Trophoblast cell (in vitro differentiated cells and primary cell): ENCODE measurements around the gene SDCBP2.

Source experiments
- DNase-seq, 2 donors: peaks; one replicate each; pipeline ENCODE4 v3.0.0-alpha.2; 2016
- H2AFZ ChIP-seq: 2 replicates; pipeline ENCODE4 v1.6.1; 2013; ENCODE audit warnings: low read length, moderate library complexity, mild to moderate bottlenecking; ENCODE audit not compliant: insufficient read depth, poor library complexity
- H2AK5ac ChIP-seq: 2 replicates; pipeline ENCODE4 v1.6.1; 2013; ENCODE audit warnings: mild to moderate bottlenecking, low read length
- H2BK120ac ChIP-seq: 2 replicates; pipeline ENCODE4 v1.6.1; 2013; ENCODE audit warnings: low read length, mild to moderate bottlenecking, moderate library complexity; ENCODE audit not compliant: insufficient read depth, poor library complexity
- H2BK12ac ChIP-seq: 2 replicates; pipeline ENCODE4 v1.6.1; 2013; ENCODE audit warnings: mild to moderate bottlenecking, low read length, moderate library complexity
- H2BK5ac ChIP-seq: 2 replicates; pipeline ENCODE4 v1.6.1; 2013; ENCODE audit warnings: low read length, low read depth, moderate library complexity, mild to moderate bottlenecking; ENCODE audit not compliant: poor library complexity
- H3K14ac ChIP-seq: 2 replicates; pipeline ENCODE4 v1.6.1; 2013; ENCODE audit warnings: mild to moderate bottlenecking, low read length
- H3K18ac ChIP-seq: 2 replicates; pipeline ENCODE4 v1.6.1; 2013; ENCODE audit warnings: mild to moderate bottlenecking, low read length
- H3K23ac ChIP-seq: 2 replicates; pipeline ENCODE4 v1.6.1; 2013; ENCODE audit warnings: low read length
- H3K27ac ChIP-seq: 2 replicates; pipeline ENCODE4 v1.5.1; 2013; ENCODE audit warnings: low read depth, mild to moderate bottlenecking, inconsistent platforms, low read length, moderate library complexity
- H3K27me3 ChIP-seq: 2 replicates; pipeline ENCODE4 v1.6.1; 2013; ENCODE audit warnings: inconsistent platforms, mild to moderate bottlenecking, low read length, moderate library complexity; ENCODE audit not compliant: insufficient read depth
- H3K36me3 ChIP-seq, 2 experiments: 1 replicate in 1 of 2; 2 replicates in 1 of 2; pipeline ENCODE4 v1.6.1; 2013; ENCODE audit warnings: low read length in 2 of 2, mild to moderate bottlenecking in 2 of 2, moderate library complexity in 1 of 2; ENCODE audit not compliant: insufficient read depth in 2 of 2, control insufficient read depth in 1 of 2
- H3K4ac ChIP-seq: 2 replicates; pipeline ENCODE4 v1.6.1; 2013; ENCODE audit warnings: low read depth, mild to moderate bottlenecking, low read length, moderate library complexity
- H3K4me1 ChIP-seq, 2 experiments: 1 replicate in 1 of 2; 2 replicates in 1 of 2; pipeline ENCODE4 v1.6.1; 2013; ENCODE audit warnings: low read length in 2 of 2, mild to moderate bottlenecking in 2 of 2, moderate library complexity in 1 of 2; ENCODE audit not compliant: insufficient read depth in 2 of 2, control insufficient read depth in 1 of 2
- H3K4me2 ChIP-seq: 2 replicates; pipeline ENCODE4 v1.6.1; 2013; ENCODE audit warnings: inconsistent platforms, mild to moderate bottlenecking, low read length, moderate library complexity
- H3K4me3 ChIP-seq: 2 replicates; pipeline ENCODE4 v1.5.1; 2013; ENCODE audit warnings: mild to moderate bottlenecking, low read depth, low read length, inconsistent platforms
- H3K79me1 ChIP-seq: one replicate; pipeline ENCODE4 v1.6.1; 2013; ENCODE audit warnings: low read length
- H3K79me2 ChIP-seq: 2 replicates; pipeline ENCODE4 v1.6.1; 2013; ENCODE audit warnings: low read length, mild to moderate bottlenecking; ENCODE audit not compliant: control insufficient read depth, insufficient read depth, poor library complexity
- H3K9ac ChIP-seq: 2 replicates; pipeline ENCODE4 v1.6.1; 2013; ENCODE audit warnings: mild to moderate bottlenecking, low read length
- H3K9me3 ChIP-seq: 2 replicates; pipeline ENCODE4 v1.6.1; 2013; ENCODE audit warnings: low read depth, mild to moderate bottlenecking, control low read depth, inconsistent platforms, low read length; ENCODE audit not compliant: insufficient read depth
- H4K12ac ChIP-seq: 2 replicates; pipeline ENCODE4 v1.6.1; 2013; ENCODE audit warnings: low read depth, mild to moderate bottlenecking, low read length, moderate library complexity
- H4K8ac ChIP-seq: 2 replicates; pipeline ENCODE4 v1.6.1; 2013; ENCODE audit warnings: low read depth, mild to moderate bottlenecking, low read length, moderate library complexity
- H4K91ac ChIP-seq: one replicate; pipeline ENCODE4 v1.6.1; 2013; ENCODE audit warnings: low read depth, mild to moderate bottlenecking, low read length, moderate library complexity
- whole genome bisulfite sequencing: extraction: QIAGEN DNeasy Blood & Tissue Kit; methylation state at CpG from one replicate; pipeline ENCODE4 v1.1.7; 2013; ENCODE audit warnings: missing lambda C conversion rate; ENCODE audit not compliant: insufficient read length, insufficient coverage; ENCODE audit errors: extremely low coverage; 5-methylcytosine and 5-hydroxymethylcytosine counted together

SDCBP2 gene

DNA sequence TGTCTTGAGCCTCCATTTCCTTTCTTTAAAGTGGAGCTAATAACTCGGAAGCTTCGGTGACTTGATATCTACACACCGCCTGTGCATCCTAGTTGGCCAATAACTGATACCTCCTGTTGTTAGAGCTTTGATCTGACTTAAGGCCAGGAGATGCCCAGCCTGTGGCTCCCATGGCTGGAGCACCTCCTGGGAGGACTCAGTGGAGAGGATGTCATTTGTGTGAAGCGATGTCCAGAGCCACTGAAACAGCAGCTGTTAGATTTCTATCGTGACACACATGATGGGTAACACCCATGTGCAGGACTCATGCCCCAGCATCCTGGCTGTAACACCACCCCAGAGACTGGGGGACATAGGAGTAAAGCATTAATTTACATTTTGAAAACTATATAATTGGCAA, 30.8 kb downstream of the SDCBP2 start:
- no peak overlapping the region for H3K18ac ChIP-seq
- H2AK5ac ChIP-seq = no peak overlapping the region

DNA sequence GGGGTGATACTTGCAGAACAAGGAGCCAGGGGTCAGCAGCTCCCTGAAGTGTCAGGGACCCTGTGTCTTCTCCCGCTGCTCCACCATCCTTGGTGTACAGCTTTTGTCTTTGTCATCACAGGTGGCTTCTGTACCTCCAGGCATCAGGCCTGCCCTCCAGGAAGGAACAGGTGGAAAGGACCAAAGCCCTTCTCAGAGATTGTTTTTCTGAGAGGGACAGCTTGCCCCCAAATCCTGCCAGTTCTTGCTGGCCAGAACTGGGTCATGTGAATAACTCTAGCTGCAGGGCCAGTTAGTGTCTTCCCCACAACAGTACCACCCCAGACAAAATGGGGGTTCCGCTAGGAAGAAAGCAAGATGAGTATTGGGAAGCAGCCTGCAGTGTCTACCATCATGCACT, 31.5 kb downstream of the SDCBP2 start:
- Histone ChIP-seq H2BK5ac (no peak overlapping the region), H3K79me1 (no peaks in the 10 kb centered on the region), H3K9ac (peak overlapping the region; percentile 34), H3K4me1 (no peaks in the 10 kb centered on the region), H3K18ac (no peak overlapping the region), H2BK12ac (no peak overlapping the region), H3K23ac (no peak overlapping the region), H4K91ac (no peak overlapping the region), H3K79me2 (no peaks in the 10 kb centered on the region), H3K36me3 (no peaks in the 10 kb centered on the region), H3K4me3 (no peak overlapping the region), H2AK5ac (no peak overlapping the region), H3K4ac (no peak overlapping the region), H3K9me3 (peaks cover 8% of the 10 kb centered on the region), H3K4me2 (no peak overlapping the region), H3K27me3 (no peaks in the 10 kb centered on the region), H3K27ac (no peak overlapping the region), H4K8ac (no peak overlapping the region), H2BK120ac (no peak overlapping the region), H4K12ac (no peak overlapping the region), H3K14ac (no peak overlapping the region), H2AFZ (no peak overlapping the region)
- no CpG with 5 or more reads among the region's 2 CpGs for WGBS
- DNase-seq = no peak

More for the DNA sequence above, 30.8 kb downstream of the SDCBP2 start:
- Histone ChIP-seq H3K27ac (no peak overlapping the region), H3K14ac (no peak overlapping the region), H3K79me1 (no peaks in the 10 kb centered on the region), H3K27me3 (no peaks in the 10 kb centered on the region), H2AFZ (no peak overlapping the region), H4K12ac (no peak overlapping the region), H2BK12ac (no peak overlapping the region), H3K36me3 (no peaks in the 10 kb centered on the region), H2BK120ac (no peak overlapping the region), H3K9ac (no peak overlapping the region), H3K4me3 (no peak overlapping the region), H2BK5ac (no peak overlapping the region), H4K91ac (no peak overlapping the region), H3K79me2 (no peaks in the 10 kb centered on the region), H3K4ac (no peak overlapping the region), H3K23ac (no peak overlapping the region), H3K9me3 (peaks cover 8% of the 10 kb centered on the region), H4K8ac (no peak overlapping the region), H3K4me2 (no peak overlapping the region), H3K4me1 (no peaks in the 10 kb centered on the region)
- no CpG with 5 or more reads among the region's 5 CpGs for WGBS
- no peak for DNase-seq

DNA sequence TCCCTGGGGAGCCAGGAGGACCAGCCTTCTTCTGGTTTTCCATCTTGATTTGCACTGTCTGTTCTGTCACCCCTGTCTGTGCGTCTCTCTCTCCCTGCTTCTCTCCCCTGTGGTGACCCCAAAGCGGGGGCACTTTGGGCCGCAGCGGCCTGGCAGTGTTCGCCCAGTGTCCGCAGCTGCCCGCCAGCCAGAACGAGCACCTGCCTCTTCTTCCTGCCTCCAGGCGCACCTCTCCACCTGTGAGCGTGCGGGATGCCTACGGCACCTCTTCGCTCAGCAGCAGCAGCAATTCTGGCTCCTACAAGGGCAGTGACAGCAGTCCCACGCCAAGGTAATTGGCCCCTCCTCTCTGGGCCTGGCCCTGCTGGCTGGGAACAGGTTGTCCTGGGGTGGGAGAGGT, 32.0 kb downstream of the SDCBP2 start:
- no peak overlapping the region for H2BK120ac ChIP-seq
- no peaks in the 10 kb centered on the region for H3K79me2 ChIP-seq
- H2BK12ac ChIP-seq = no peak overlapping the region
- no peaks in the 10 kb centered on the region for H3K27me3 ChIP-seq
- no peak overlapping the region for H4K91ac ChIP-seq
- WGBS = no CpG with 5 or more reads among the region's 14 CpGs
- H3K4ac ChIP-seq = no peak overlapping the region
- H3K4me3 ChIP-seq = no peak overlapping the region
- H3K79me1 ChIP-seq = no peaks in the 10 kb centered on the region
- H3K4me2 ChIP-seq = no peak overlapping the region
- no peak overlapping the region for H3K9ac ChIP-seq
- DNase-seq = peak in 1 of 2 donors; percentile 1
- H3K27ac ChIP-seq = no peak overlapping the region
- no peak overlapping the region for H4K8ac ChIP-seq
- H3K4me1 ChIP-seq = no peaks in the 10 kb centered on the region
- no peak overlapping the region for H3K23ac ChIP-seq
- H3K36me3 ChIP-seq = no peaks in the 10 kb centered on the region
- no peak overlapping the region for H2AFZ ChIP-seq
- H3K14ac ChIP-seq = no peak overlapping the region
- no peak overlapping the region for H2BK5ac ChIP-seq
- no peak overlapping the region for H4K12ac ChIP-seq
- peaks cover 8% of the 10 kb centered on the region for H3K9me3 ChIP-seq
- no peak overlapping the region for H3K18ac ChIP-seq
- no peak overlapping the region for H2AK5ac ChIP-seq

- no CpG with 5 or more reads among the region's 20 CpGs for WGBS
- Histone ChIP-seq H3K14ac (no peak overlapping the region), H4K91ac (no peak overlapping the region), H3K9ac (no peak overlapping the region), H2BK12ac (no peak overlapping the region), H3K4me2 (no peak overlapping the region), H3K23ac (no peak overlapping the region), H2AFZ (no peak overlapping the region), H3K4ac (no peak overlapping the region), H3K4me3 (no peak overlapping the region), H4K12ac (no peak overlapping the region), H2AK5ac (no peak overlapping the region), H3K79me1 (no peaks in the 10 kb centered on the region), H3K27me3 (no peaks in the 10 kb centered on the region), H3K79me2 (no peaks in the 10 kb centered on the region), H4K8ac (no peak overlapping the region), H3K9me3 (peaks cover 8% of the 10 kb centered on the region), H3K4me1 (no peaks in the 10 kb centered on the region), H3K27ac (no peak overlapping the region), H3K18ac (no peak overlapping the region), H2BK120ac (no peak overlapping the region), H3K36me3 (no peaks in the 10 kb centered on the region), H2BK5ac (no peak overlapping the region)
- no peak for DNase-seq
Measured at GRCh38 chr20:1296117-1296610, 32.8 kb downstream of the SDCBP2 start.
